Left forelimb (tissue), 1 donor: Measurements from ENCODE around the gene APP.

Experiments used
- DNase-seq: peaks from one replicate; pipeline ENCODE4 v3.0.0-alpha.2; 2018; ENCODE audit warnings: low spot score

The APP gene

DNA sequence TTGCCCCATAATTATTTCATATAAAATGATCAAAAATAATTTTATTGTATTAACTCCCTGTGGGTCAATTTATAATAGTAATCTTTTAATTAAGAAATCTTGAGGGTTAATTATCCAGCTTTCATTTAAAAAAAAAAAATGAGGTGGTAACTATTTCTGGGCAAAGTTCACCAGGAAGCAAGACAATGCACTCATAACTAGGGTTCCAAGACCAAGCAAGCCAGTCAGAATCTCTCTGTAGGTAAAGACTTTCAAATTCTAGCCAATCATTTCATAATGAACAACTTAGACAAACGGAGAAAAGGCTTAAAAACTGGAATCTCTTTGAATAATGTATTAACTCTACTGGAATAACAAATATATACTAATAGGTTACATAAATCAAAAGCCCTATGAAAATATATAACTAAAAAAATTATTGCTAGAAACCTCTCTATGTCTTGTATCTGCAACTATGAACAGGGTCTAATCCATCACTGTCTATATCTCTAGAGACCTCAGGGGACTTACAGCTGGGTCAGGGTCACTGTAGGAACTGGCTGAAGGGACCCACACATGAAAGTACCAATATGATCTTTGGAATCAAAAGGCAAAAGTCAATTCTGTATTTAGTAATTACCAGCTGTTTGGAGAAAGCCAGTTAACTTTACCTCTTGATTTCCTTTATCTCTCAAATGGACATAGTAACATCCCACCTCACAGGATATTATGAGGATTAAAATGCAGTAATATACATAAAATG is 43.3 kb downstream of the APP start:
- no peak for DNase-seq

DNA sequence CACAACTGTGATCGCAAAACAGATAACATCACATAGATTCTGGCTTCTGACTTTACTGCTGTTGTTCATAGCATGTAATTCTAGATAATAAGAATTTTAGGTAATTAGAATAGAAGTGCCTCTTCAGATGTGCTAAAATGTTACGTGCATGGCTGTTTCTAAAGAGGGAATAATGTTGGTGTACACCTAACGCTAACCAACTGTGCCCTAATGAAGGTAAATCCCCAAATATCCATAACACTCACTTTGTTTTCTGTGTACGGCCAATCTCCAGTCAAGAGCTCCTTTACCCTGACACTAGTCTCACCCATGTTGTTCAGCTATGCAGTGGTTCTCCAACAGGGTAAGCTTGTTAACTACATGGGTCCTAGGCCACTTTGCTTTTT is 44.4 kb downstream of the APP start:
- no peak for DNase-seq

DNA sequence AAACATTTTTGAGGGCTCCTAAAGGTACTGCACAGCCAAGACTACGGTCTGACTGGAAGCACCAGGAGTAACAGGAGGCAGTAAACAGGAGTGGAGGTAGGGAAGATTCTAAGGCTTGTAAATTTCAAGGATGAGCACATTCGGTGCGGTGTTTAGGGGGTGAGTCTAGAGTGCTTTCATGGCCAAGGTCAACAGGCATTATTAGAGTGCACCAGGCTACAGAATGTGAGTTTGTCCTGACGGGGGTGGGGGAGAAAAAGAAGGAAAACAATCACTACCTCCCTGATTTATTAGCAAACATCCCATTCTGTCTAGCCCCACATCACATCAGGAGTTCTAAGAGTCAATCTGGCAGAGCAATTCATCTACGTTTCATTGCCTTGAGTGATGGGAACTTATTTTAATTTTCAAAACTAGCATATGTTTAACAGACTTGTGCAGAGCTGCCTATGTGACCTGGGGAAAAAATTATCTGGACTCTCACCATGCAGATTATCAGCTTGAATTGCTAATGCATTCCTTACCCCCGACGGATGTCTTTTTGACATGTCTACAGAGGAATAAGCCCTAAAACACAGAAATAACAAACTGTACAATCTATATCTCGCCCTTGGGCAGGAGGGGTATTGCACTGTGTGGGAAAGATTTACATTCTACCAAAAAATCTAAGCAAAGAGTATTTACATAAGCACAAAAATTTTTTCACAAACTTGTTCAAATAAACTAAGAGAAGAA is 45.0 kb downstream of the APP start:
- no peak for DNase-seq

DNA sequence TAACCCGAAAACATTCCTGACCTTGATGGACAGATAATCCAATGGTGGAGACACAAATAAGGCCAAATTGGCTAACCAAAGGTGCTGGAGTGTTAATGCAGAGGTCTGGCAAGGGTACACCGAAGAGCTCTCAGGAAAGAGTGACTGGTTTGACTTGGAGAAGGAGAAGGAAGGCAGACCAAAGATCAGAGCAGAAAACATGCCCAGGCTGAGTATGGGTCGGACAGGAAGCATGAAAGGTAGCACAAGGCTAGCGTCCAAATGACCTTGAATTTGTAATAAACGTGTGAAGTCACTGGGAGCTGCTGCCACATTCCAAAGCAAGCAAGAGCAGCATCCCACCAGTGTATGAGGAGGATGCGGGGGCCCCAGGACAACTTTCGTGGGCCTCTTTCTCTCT is 45.7 kb downstream of the APP start:
- DNase-seq: no peak

DNA sequence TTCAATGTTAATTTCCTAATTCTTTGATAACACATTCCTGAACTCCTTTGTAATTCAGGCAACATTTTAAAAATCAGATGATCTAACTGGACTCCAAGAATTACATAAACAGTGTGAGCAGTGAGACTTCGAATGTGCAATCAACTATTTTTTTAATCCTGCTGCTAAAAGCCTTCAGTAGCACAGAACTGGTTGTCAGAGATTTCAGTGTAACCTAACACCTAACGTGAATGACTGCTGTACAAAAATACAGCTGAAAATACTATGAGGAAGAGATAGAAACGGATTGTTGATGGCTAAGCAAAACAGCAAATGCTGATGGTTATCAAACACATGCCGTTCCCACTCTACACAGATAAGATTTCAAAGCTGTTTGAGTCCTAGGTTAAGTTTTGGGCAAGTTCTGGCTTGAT is 46.1 kb downstream of the APP start:
- DNase-seq: no peak

DNA sequence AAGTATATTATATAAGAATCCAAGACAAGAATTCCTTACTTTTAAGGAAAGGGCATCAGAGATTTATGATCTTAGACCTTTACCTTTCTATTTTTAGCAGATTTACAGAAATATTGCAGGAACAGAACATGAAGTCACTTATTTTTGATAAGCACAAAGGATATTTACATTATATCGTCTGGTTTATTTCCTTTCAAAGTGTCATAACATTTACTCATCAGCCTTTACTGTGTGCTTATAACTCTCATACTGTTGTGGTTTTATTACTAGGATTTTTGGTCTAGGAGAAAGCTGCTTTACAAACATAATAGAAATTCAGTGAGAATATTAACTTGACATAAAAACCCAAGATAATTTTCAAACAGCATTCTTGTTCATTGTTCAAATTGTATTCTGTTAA is 47.6 kb downstream of the APP start:
- no peak for DNase-seq

DNA sequence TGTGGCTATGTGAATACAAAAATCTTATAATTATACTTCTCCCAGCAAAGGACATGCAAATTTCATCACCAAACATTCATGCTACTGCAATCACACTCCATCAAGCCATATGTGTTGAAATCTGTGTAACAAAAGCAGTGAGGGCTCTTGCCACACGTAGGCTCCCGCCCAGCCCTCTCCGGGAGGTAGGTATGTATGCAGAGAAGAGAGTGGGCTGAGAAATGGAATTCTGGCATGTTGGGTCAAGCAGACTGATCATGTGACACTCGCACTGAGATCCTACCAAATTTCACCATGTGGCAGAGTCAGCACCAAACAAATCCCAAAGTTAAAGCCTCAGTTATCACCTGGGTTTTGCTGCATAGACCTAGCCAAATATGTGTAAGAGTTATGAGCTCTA is 49.7 kb downstream of the APP start:
- DNase-seq: no peak

DNA sequence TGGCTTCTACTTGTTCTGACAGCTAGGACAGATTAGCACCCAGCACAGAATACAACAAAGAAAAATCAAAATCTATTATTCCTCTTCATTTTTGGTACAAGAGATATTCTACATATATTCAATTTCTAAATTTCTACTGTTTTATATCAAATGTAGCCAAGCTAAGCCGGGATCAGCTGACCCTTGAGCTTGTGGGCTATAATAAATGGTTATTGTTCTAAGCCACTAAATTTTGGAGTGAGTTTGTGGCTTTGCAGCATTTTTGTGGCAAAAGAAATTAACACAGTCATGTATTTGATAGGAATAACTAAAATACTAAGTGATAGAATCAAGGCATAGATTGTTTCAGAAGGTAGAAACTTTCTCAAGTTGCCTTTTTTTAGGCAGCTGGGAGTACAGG is 50.7 kb downstream of the APP start:
- no peak for DNase-seq

DNA sequence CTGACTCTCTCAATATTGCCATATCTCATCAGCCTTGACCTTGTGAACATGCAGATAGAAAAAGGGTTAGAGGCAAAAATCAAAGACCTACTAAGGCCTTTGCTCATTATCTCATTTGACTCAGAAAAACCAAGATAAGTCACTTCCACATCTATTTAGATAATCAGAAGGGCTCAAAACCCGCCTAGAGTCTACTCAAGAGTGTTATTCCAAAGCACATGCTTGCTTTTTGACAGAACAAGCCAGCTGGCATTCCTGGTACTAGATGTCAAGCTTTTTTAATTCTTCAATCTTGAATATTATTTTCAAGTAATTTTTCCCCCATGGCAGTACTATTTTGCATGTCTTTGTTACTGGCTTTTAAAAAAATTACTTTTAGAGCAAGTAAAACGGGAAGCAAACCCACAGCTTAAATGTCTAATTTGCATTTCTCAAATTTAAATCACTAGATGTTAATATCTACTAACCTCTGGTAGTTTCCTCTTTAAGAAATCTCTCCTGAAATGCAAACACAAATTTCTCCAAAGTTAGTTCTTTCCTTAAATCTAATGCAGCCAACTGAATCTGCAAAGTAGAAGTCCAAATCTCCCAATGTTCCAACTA is 51.5 kb downstream of the APP start:
- no peak for DNase-seq

DNA sequence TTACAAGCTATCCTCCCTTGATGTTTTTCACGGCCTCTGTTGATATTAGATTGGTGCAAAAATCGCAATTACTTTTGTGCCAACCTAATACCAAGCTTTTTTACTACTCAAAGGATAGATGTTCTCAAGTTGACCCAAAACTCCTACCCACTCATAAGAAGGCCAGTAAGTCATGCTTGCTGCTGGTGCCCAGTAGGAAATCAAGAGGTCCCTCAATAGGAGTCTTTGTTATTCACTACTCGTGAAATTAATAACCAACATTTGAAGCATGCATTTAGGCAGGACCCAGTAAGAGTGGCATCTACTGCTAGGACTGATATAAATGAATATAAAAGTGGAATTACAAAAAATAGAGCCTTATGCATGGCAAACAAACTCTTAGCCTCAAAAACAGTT is 52.6 kb downstream of the APP start:
- DNase-seq: no peak

DNA sequence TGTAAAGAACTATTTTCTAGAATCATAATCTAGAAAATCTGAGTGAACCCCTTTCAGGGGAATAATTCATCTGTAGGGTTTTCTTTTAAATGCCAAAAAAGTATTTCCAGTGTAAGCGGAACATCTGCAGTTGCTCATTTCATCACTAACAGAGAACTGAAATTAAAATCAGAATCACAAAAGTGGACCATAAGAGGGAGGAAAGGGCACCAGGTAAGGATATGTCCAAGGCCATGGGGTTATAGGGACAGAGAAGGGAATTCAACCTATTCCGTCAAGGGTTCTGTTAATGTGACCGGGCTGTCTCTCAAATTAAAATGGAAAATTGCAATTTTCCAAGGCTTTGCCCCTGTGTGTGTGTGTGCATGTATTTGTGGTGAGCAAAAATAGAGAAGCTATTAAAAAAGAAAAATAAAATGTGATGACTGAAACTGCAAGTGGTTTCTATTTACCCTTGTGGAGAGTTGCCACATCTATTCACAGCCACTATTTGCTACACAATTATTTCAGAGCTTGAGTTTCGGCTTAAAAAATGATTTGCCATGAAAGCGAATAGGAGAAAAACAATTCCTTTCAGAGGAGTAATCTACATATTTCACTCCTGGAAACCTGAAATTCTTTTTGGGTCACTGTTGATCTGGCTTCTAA is 53.1 kb downstream of the APP start:
- DNase-seq: no peak

DNA sequence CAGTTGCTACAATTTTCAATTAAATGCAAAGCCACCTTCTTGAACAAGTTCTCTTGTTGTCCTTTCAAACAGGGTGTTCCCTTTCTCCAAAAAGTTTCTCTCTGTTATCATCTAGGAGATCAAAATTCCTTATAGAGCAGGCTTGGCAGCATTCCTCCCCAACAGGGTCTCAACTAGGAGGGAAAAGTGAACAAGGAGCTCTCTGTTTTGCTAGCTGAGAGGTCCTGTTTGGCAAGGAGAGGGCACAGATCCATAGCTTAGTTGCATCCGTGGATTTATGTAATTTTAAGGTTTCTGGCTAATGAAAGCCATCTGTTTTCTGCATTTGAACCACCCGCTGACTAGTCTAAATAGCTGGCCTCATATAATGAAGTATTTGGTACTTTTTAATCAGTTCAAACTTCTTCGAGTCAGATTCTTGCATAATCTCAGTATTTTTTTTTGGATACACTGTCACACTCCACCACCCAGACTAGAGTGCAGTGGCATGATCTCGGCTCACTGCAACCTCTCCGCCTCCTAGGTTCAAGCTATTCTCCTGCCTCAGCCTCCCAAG is 54.0 kb downstream of the APP start:
- DNase-seq: no peak

DNA sequence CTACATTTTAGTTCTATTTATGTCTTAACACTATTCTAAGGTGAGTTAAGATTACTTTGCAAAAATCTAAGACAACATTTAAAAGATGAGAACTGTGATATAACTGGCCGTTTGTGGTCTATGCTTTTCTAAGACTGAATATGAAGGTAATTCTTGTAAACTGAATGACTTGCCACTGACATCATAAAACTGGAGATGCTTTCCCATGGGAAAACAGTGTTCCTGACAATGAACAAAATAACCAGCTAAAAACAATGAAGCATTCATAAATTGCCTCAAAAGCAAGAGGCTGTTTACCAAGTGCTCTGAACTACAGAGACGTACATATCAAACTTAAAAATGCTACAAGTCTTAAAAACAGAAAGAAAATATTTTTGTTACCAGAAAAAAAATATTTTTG is 54.7 kb downstream of the APP start:
- no peak for DNase-seq

DNA sequence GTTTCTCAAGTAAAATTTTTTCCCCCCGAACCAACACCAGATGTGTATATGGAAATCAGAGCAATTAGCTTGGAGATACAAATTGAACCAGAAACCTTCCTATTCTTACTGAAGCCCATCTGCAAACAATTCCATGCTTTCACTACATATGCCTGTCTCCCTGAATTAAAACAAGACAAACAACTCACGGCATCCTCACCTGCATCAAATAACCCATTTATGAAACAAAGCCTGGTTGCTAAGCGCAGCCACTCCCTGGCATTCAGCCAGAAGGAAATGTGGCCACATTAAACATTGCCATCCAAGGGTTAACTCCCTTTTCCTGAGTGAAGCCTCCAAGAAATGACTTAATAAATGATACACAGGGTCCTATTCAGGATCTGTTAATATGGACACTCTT is 55.3 kb downstream of the APP start:
- no peak for DNase-seq

DNA sequence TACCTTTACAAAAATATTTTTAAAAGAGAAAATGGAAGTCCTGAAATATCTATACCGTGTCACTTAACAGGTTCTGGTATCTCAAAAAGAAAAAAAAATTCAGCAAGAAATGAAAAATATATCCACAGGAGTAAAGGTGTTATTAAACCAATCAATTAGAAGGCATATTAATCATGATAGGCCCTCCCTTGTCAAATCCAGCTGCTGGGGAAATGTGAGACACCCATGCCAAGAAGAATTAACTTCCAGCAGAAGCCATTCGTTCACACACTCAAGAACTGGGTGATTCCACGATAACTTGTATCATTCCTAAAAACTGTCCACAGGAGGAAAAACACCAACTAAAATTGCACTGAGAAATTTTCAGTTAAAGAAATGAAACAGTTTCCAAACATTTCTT is 57.6 kb downstream of the APP start:
- no peak for DNase-seq

DNA sequence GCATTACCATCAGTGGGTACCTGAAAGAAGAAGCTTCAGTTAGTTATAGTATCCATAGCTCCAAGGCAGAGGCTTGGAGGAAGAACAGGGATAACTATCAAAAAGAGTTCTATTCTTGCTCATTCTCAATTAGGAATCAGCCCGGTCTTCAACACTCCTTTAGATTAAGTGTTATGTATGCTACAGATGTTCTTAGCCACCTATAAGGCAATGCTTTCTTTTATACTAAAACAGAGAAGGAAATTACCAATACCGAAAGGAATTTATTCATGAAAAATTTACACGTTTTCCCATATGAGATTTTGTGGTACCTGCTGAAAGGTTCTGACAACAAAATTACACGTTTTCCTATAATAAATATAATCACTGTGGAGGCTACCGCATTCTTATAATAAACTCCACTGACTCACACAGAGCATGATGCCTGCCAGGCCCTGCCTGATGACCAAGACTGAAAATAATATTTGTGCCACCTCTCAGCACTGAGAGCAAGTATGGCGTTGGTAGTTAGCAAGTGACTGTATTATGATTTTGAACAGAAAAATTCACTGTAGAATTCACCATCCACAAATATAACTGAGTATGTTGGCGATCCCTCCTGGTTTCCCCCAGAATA is 58.3 kb downstream of the APP start:
- DNase-seq: no peak

DNA sequence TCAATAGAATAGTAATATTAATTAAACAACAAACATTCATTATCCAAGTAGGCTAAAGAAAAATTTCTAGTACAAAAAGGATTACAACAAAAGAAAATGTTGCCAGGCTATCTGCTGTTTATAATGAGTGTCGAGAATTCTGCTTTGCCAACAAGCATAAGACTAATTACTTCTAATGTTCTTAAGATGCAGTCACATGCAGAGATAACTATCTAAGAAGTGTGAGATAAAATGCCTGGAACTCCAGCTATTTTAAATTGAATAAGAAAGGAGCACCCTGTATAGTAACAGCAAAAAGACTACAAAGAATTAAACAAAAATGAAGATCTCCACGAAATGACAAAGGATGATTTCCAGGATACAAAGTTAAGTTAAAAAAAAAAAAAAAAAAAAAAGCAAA is 59.9 kb downstream of the APP start:
- no peak for DNase-seq

DNA sequence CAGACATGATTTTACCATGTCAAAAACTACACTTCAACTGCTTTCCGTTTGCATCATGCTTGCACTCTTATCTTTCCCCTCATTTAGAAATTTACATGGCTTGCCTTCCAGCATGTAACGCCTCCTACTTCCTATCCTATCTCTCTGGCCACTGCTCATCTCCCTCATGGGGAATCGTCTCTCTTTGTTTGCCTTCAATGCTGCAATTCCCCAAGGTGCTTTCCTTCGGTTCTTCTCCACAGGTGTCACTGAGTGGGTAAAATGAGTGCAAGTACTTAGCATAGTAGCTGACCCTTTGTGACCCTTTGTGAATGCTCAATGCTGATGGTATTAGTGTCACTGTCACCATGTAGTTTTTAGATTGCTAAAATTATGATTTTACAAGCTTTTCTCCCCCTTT is 63.1 kb downstream of the APP start:
- no peak for DNase-seq

DNA sequence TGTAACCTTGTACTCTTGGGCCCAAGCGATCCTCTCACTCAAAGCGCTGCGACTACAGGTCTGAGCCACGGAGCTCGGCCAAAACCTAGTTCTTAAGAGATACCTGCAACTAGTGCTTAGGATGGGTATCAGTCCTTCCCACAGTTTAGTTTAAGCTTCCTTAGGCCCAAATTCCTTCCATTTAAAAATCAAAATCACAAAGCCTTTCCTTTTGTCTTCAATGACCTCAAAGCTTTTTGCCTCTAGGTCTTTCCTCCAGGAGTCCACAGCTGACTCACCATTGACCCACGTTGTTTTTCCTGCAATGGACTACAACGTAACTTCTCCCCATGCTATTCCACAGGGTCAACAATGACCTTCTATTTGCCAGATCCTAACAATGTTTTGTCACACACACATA is 64.0 kb downstream of the APP start:
- DNase-seq: no peak

DNA sequence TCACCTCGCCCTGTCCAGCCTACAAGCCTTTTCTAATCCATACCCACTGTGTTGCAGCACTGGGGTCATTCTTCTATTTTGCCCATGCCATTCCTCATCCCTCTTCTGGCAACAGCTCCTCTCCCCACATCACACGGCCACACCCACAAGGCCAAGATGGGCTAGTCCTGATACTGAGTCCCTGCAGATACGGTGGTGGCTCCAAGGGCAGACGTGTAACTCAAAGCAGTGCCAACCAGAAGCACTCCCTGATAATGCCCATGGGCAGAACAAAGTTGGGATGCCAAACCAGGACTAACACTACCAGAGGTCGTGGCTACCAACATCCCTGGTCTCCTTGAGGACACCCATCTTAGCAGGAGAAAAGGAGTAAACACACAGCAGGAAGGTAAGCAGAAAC is 64.8 kb downstream of the APP start:
- DNase-seq: no peak

DNA sequence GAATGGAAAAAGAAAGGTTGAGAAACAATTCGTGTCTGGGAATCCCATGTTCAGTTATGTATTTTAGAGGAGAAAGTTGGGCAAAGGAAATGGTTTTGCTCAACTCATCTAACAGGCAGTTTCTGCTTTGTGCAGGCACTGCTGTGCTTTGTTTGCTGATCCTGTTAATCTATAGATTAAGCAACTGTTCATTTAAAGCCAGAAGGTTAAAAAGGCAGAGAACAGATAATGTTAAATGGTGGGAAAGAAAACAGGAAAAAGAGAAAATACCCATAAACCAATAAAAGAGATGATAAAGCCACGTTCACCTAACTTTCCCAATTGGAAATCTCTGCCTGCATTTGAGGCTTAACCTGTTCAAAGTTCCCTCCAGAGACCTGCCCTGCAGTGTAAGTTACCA is 70.0 kb downstream of the APP start:
- no peak for DNase-seq

DNA sequence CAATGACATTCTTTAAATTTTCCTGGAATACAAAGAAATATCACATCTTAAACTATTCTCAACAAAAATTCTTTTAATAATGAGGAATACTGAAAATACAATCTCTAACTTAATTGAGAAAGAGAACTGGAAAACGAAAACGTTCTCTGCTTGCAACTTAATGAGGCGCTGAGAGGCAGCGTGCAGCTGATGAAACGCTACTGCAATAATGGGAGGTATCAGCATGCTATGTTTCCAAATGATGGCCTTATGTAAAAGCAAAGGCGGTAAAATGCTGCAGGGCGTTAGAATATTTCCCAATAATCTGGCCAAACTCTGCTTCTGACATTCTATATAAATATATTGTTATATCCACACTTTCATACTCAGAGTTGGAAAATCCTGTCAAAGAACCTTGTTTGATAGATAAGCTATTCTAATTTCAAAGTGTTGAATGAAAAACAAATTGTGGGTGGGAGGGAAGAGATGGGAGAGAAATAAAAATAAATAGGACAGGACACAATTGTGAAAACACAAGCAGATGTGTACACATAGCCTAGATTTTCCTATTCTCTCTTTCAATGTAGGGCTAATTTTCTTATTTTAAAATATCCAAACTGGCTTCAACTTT is 70.9 kb downstream of the APP start:
- DNase-seq: no peak
